ENCODE measurements around the gene GJC2.
"Not testable (repeated sequence)": the region's sequence is repeated elsewhere in the genome, so short reads cannot be mapped to it uniquely, and the experiment has no call there.

The GJC2 gene

GRCh38 chr1:228149406-228150119, at the start of gene GJC2:
Gene GJC2, plus strand, starts transcription at chr1:228149930. Its CDS starts 7,829 bp downstream, at chr1:228157759.
- no peak for FAIRE-seq

GRCh38 chr1:228100822-228101613, 48.7 kb upstream of the GJC2 start:
- no peak for FAIRE-seq

DNA sequence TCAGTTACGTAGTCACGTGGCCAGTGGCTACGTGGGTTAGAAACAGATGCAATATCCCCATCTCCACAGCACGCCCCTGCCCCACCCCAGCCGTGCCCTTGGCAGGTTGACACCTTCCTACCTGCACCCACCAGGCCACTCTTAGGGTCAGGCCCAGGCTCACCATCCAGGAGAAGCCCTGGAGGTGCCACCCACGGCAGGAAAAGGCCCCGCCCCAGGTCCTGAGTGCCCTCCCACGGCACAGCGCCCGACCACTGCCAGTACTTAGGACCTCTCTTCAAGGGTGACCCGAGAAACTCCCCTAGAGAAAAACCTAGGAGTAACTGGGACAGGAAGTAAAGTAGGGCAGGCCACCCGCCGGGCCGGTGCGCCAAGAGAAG, 48.1 kb upstream of the GJC2 start:
- no peak for FAIRE-seq

- no peak for FAIRE-seq
Measured at GRCh38 chr1:228101994-228102790, 47.5 kb upstream of the GJC2 start.

- FAIRE-seq = peak; percentile 54
Measured at GRCh38 chr1:228102791-228103620, 46.7 kb upstream of the GJC2 start, which contains the start of gene C1orf35. Gene C1orf35, minus strand, starts transcription at chr1:228103325. Its CDS starts 98 bp downstream, at chr1:228103227.

DNA sequence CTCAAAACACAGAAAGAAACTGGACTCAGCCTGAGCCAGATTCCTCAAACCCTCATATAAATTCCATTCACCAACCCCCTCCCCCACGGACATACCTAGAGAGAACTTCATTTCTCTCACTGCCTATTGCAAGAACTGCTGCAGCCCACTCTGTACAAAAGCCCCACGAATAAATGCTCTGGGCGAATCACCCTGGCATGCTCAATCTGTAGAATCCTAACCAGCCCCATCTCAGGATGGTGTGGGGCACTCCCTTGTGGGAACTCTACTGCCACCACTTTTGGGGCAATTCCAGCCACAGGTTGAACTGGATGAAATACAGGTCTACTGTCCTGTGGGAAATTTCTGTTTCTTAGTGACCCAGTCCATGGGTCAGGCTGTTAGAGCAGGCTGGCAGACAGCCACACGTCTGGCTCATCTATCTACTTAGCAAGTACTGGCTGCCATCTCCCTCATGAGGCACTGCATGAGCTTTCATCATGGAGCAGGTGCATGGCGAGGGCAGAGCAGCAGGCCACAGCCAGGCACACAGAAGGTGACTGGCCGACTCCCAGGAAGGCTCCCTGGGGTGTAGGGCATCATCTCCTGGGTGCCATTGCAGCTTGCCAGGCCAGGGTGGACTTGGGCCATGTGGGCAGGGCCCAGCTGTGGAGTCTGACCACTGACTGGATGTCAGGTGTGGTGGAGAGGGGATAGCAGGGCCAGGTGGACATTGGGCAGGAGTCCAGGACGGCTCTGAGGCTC, 45.0 kb upstream of the GJC2 start:
- FAIRE-seq = no peak

- no peak for FAIRE-seq
Measured at GRCh38 chr1:228105270-228105995, 44.3 kb upstream of the GJC2 start.

GRCh38 chr1:228105996-228106799, 43.5 kb upstream of the GJC2 start:
- FAIRE-seq = no peak

DNA sequence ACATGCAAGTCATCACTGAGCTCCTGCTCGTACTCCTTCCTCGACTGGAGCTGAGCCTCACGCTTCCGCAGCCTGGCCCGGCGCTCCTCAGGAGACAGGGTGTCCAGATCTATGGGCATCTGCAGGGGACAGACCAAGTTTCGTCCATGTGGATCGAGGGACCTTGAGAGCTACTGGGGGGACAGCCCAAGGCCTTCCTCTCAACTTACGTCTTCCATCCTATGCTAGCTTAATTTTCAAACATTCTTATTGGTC, 43.0 kb upstream of the GJC2 start:
- no peak for FAIRE-seq

DNA sequence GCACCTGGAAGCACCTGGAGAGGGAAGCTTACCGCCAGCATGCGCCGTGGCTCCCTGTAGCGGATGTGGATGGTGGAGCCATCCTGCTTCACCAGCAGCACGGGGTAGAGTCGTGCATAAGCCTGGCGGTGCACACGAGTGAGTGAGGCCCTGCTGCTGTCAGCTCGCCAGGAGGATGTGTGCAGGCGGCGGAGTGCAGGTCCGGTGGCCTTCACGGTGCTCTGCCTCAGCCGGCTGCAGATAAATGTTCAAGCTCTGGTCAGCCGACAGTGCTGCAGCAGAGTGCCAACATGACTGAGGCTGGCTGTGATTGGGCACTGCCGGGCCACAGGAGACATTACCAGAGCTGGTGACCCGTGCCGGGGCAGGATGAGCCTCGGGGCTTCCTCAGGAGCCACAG, 42.1 kb upstream of the GJC2 start:
- FAIRE-seq = no peak

DNA sequence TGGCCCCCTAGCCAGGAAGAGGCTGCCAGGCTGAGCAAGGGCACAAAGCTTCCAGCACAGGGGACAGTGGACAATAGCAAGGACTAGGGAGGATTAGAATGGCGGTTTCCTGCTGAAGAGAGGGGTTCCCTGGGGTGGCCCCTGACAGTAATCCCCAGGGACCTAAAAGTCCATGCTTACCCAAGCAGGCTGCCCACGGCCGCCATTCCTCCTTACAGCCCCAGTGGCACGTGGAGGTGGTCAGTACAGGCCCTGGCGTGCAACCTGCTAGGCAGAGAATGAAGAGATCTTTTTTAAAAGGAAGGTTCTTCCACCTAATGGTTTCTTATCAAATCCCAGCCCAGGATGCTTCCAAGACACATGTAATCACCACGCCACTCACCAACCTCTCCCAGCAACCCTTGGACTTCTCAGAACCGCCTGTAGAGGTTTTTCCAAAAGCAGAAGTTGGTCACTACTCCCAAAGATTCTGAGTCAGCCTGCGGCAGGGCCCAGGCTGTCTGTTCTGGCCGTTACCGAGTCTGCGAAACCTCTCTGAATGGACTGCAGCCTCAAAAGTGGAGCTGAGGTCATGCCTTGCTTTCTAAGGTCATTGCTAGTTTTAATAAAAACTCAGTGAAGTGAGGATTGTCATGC, 41.6 kb upstream of the GJC2 start:
- FAIRE-seq = no peak

- no peak for FAIRE-seq
Measured at GRCh38 chr1:228108742-228109072, 41.0 kb upstream of the GJC2 start.

DNA sequence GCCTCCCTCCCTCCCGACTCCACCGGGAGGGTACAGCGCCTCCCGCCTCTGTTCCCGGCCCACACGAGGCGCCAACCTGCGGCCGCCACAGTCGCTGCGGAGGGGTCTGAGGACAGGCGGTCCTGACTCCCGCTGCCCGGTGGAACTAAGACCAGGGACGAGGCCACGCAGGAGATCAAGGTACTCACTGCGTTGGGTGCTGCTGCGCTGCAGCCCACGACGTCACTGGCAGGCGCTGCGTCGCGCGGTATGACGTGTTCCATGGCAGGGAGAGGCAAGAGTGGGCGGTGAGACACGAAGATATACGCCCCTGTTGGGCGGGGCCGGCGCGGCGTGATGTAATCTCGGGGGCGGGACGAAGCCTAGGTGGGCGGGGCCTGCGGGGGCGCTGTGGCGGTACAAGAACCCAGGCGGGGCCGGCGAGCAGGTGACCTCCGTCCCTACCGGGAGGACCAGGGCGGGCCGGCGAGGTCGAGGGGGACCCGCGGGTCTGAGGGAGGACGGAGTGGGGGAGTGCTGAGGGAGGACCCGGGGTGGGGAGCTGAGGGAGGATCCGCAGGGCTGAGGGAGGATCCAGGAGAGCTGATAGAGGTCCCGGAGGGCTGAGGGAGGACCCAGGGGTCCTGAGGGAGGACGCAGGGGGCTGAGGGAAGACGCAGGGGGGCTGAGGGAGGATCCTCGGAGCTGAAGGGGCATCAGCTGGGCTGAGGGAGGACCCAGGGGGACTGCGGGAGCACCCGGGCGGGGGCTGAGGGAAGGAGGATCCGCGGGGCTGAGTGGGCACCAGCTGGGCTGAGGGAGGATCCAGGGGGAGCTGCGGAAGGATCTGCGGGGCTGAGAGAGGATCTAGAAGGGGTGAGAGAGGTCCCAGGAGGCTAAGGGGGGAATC, 40.4 kb upstream of the GJC2 start, which contains the start of gene MRPL55:
Gene MRPL55 (minus strand): TSS at position 227 of the 889 bp plus-strand sequence. CDS start 1,039 bp downstream, outside the sequence.
- peak; percentile 84 for FAIRE-seq

GRCh38 chr1:228109962-228110488, 39.7 kb upstream of the GJC2 start:
- no peak for FAIRE-seq

- FAIRE-seq = no peak
Measured at GRCh38 chr1:228110556-228110955, 39.2 kb upstream of the GJC2 start.

DNA sequence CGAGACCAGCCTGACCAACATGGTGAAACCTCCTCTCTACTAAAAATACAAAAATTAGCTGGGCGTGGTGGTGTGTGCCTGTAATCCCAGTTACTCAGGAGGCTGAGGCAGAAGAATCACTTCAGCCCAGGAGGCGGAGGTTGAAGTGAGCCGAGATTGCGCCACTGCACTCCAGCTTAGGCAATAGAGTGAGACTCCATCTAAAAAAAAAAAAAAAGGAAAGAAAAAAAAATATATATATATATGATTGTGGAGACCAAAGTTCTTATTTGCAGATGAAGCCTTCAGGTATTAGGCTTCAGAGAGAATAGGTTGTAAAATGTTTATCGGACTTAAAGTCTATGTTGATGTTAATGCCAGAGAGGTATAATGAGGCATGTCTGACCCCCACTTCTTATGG, 38.4 kb upstream of the GJC2 start:
- not testable (repeated sequence) for FAIRE-seq

GRCh38 chr1:228112167-228112566, 37.6 kb upstream of the GJC2 start:
- no peak for FAIRE-seq

DNA sequence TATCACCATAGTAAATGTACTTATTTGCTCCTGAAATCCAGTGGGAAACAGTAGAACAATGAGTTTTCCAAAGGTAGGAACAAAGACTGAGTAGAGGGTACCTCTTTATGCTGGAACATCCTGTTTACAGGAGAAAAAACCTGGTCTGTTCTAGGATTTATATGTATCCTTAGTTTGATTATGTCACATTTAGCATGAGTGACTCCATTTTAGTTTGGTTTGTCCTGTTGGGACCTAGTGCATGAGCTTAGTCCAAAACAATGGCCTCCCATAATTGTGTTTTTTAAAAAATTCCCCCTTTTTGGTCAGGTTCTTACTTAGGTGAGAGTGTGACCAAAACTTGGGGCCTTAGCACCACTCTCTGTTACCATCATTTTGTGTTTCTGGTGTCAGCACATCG, 37.1 kb upstream of the GJC2 start:
- no peak for FAIRE-seq

DNA sequence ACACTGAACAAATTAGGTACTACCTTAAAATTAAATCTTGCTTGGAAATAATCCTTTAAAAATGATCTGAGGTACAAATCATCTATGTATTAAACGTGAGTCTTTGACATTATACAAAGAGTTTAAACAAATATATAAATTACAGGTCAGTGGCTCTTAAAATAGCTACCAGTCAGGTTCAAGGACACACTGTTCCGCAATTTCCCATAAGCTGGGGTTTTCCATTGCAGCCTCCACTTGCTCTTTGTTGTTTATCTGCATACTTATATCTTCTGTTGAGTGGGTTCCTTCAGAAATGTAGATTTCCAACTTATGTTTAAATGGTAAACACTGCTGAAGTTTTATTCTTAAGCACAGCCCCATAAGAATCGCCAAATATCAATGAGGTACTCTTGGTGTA, 34.9 kb upstream of the GJC2 start:
- peak; percentile 72 for FAIRE-seq

Data from G401.6 (cell line).